HepG2 (cell line): ENCODE data around the gene MUC21. TPM values are rescaled to one million over a fixed set of nuclear protein-coding genes. Genes with fewer than 3 reads are reported as not detected.
"Not testable (repeated sequence)": the region's sequence is repeated elsewhere in the genome, so short reads cannot be mapped to it uniquely, and the experiment has no call there.

Source experiments
- ATAC-seq: fragments of 200-7000 bp; cut with Tn5 transposase; 3 replicates; pipeline ENCODE4 v1.9.1; 2020; ENCODE audit warnings: mild to moderate bottlenecking, moderate library complexity
- BruUV-seq: library from RNA; stranded (reverse); fragments of 400-500 nt; replicated peaks from 2 replicates; lab custom pipeline; 2021; lab: Mats Ljungman, UMichigan
- CTCF ChIA-PET: fragments of 300-600 bp; formaldehyde crosslinking; extraction: SDS; loops from one replicate; lab custom pipeline; 2021; ENCODE audit warnings: low total read pairs, inconsistent platforms, low intra/inter-chr PET ratio; lab: Yijun Ruan, JAX
- POLR2A ChIA-PET: fragments of 350-600 bp; sonication (Branson Sonifier 250); formaldehyde crosslinking; loops from one replicate; lab custom pipeline; 2020; ENCODE audit warnings: antibody characterized with exemption, inconsistent platforms; lab: Yijun Ruan, JAX
- DNase-seq: peaks from one replicate; pipeline ENCODE4 v3.0.0-alpha.2; 2015; ENCODE audit warnings: low spot score
- FAIRE-seq: peaks from 3 replicates; lab custom pipeline; 2011; peaks lifted over from hg19 to GRCh38; lab: Jason Lieb, UNC
- H2AFZ ChIP-seq: one replicate; pipeline ENCODE4 v1.6.1; 2011; ENCODE audit warnings: low read length, inconsistent platforms
- H3K27ac ChIP-seq: fragments of 300-600 bp; 3 replicates; pipeline ENCODE4 v1.8.0; 2011; ENCODE audit warnings: mixed run types, mild to moderate bottlenecking, mixed read lengths, low read length, inconsistent platforms; ENCODE audit not compliant: insufficient read depth; ENCODE audit errors: extremely low read length
- H3K27me3 ChIP-seq, 2 experiments: fragments of 200-600 bp in 1 of 2; 2 replicates in 1 of 2; 3 replicates in 1 of 2; pipeline versions ENCODE4 v1.6.0 to v1.8.0; 2011; ENCODE audit warnings: low read length in 2 of 2, mild to moderate bottlenecking in 2 of 2, moderate library complexity in 2 of 2, inconsistent platforms in 1 of 2; ENCODE audit not compliant: insufficient read depth in 2 of 2, control insufficient read depth in 1 of 2
- H3K36me3 ChIP-seq, 2 experiments: fragments of 200-600 bp in 1 of 2; replicated peaks in 1 of 2; 2 replicates in 1 of 2; 3 replicates in 1 of 2; pipeline versions ENCODE4 v1.5.1 to v1.8.0; 2011; ENCODE audit warnings: low read length in 2 of 2, inconsistent platforms in 1 of 2; ENCODE audit not compliant: insufficient read depth in 2 of 2, control insufficient read depth in 1 of 2
- H3K4me1 ChIP-seq: 2 replicates; pipeline ENCODE4 v1.5.1; 2012; ENCODE audit warnings: low read length, inconsistent platforms; ENCODE audit not compliant: insufficient read depth
- H3K4me2 ChIP-seq: 2 replicates; pipeline ENCODE4 v1.6.0; 2011; ENCODE audit warnings: low read depth, low read length, inconsistent platforms
- H3K4me3 ChIP-seq, 3 experiments: fragments of 200-600 bp in 1 of 3; sonication (generic), shearing (Covaris generic) in 1 of 3; replicated peaks in 1 of 3; 2 replicates each; pipeline ENCODE4 v1.5.1; 2011 to 2016; ENCODE audit warnings: low read length in 3 of 3, inconsistent platforms in 2 of 3, low read depth in 2 of 3, mild to moderate bottlenecking in 2 of 3, control low read depth in 1 of 3, mixed read lengths in 1 of 3; ENCODE audit not compliant: insufficient read depth in 1 of 3
- H3K79me2 ChIP-seq: one replicate; pipeline ENCODE4 v1.6.1; 2011; ENCODE audit warnings: low read length, inconsistent platforms; ENCODE audit not compliant: insufficient read depth
- H3K9ac ChIP-seq: 2 replicates; pipeline ENCODE4 v1.6.0; 2011; ENCODE audit warnings: mild to moderate bottlenecking, low read depth, low read length, inconsistent platforms; ENCODE audit not compliant: insufficient read depth
- H3K9me3 ChIP-seq: 2 replicates; pipeline ENCODE4 v1.5.1; 2012; ENCODE audit warnings: mild to moderate bottlenecking, low read length
- H4K20me1 ChIP-seq: 2 replicates; pipeline ENCODE4 v1.6.0; 2011; ENCODE audit warnings: inconsistent platforms, mild to moderate bottlenecking, low read length, moderate library complexity; ENCODE audit not compliant: insufficient read depth
- ZNF136 ChIP-seq: sonication (generic); formaldehyde crosslinking; IDR thresholded peaks from 2 replicates; pipeline ENCODE4 v1.8.1; 2022; ENCODE audit warnings: low read depth, mild to moderate bottlenecking, moderate library complexity, missing genetic modification reagents
- ZNF577 ChIP-seq: sonication (generic); formaldehyde crosslinking; IDR thresholded peaks from 2 replicates; pipeline ENCODE4 v1.4.0; 2020; ENCODE audit warnings: mild to moderate bottlenecking, low read depth, missing genetic modification reagents, borderline replicate concordance
- ZNF878 ChIP-seq: sonication (generic); formaldehyde crosslinking; IDR thresholded peaks from 2 replicates; pipeline ENCODE4 v1.8.1; 2023; ENCODE audit warnings: mild to moderate bottlenecking, missing genetic modification reagents, moderate library complexity
- WGBS: methylation state at CpG from one replicate; pipeline ENCODE4 v1.1.6; 2017; ENCODE audit warnings: low lambda C conversion rate; 5-methylcytosine and 5-hydroxymethylcytosine counted together
- in situ Hi-C: cut with HindIII; loops from 2 replicates; pipeline ENCODE4 v1.10.0; 2017; ENCODE audit warnings: low pct_unique_long_range_greater_than_20kb; ENCODE audit not compliant: extremely low pct_ligation_motif_present
- intact Hi-C: fragments of 100-400 bp; cut with micrococcal nuclease; formaldehyde crosslinking; loops from one replicate; pipeline ENCODE4 v1.10.0; 2022; ENCODE audit not compliant: unreplicated experiment
- polyA plus RNA-seq, 8 experiments: library from polyadenylated mRNA; depleted of rRNA in 3 of 8; stranded (reverse) in 7 of 8; unstranded in 1 of 8; fragments of >200 nt; fragmentation: Illumina TruSeq in 4 of 8; extraction: Trizol in 4 of 8; gene quantifications; 2 replicates each; pipeline versions ENCODE4 v1.2.1 to v1.2.3, GENCODE V29; 2011 to 2016; ENCODE audit warnings: low read depth in 4 of 8, missing spikeins in 1 of 8, mixed read lengths in 1 of 8; ENCODE audit not compliant: insufficient read depth in 1 of 8
- total RNA-seq, 5 experiments: library from RNA; depleted of rRNA; stranded (reverse); fragments of >200 nt; fragmentation: Illumina TruSeq; extraction: Trizol; gene quantifications; 2 replicates each; pipeline ENCODE4 v1.2.3, GENCODE V29; 2016; ENCODE audit warnings: low read depth in 1 of 5
- TF ChIP-seq, protein P1 (sequence below): sonication (generic); formaldehyde crosslinking; conservative IDR thresholded peaks from 2 replicates; pipeline ENCODE4 v1.4.0; 2020; ENCODE audit warnings: missing genetic modification reagents

The MUC21 gene
- total and polyA plus RNA-seq, 2 of the 13 experiments (the other 11 are each of a cell fraction or from before 2014, with no cell fraction given), result not detected

DNA sequence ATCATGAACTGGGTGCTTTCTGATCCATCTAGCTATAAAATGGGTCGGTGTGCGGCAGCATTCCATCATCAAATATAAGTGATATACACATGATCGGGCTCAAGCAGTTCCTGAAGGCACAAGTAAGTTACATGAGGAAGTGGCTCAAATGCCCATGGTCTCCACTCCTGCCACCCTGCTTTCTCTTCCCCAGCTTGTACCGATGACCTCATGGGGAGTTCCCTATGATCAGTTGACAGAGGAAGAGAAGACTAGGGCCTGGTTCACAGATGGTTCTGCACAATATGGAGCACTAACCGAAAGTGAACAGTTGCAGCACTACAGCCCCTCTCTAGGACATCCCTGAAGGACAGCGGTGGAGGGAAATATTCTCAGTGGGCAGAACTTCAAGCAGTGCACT, 14.3 kb upstream of the MUC21 start:
- WGBS, result 58% methylated on average over 6 of the region's 6 CpGs
- CTCF ChIA-PET, BruUV-seq, H3K27ac ChIP-seq, H3K9me3 ChIP-seq, H3K4me1 ChIP-seq, H4K20me1 ChIP-seq, H3K9ac ChIP-seq, POLR2A ChIA-PET, H3K4me3 ChIP-seq, intact Hi-C loops, H3K79me2 ChIP-seq, H3K27me3 ChIP-seq, in situ Hi-C loops, H2AFZ ChIP-seq, FAIRE-seq, DNase-seq, ATAC-seq, H3K36me3 ChIP-seq, H3K4me2 ChIP-seq: not testable (repeated sequence)

DNA sequence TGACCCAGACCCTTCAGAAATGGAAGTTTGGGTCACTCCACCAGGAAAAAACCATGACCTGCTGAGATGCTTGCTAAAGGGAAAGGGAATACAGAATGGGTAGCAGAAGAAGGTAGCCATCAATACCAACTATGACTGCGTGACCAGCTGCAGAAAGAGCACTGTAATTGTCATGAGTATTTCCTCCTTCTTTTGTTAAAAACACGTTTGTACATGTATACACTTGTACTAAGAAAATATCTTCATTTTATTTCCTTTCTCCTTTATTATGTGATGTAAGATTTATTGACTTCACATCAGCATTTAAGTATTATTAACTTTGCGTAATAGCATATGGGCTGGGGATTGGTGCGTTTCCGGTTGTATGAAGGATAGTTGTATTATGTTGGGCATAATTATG, 12.6 kb upstream of the MUC21 start:
- in situ Hi-C loops, result no loop called here
- intact Hi-C loops, result no loop called here
- H3K4me1 ChIP-seq, result no peaks in the 10 kb centered on the region

More for the DNA sequence above, 12.6 kb upstream of the MUC21 start:
- Histone ChIP-seq H3K9me3 (no peaks in the 10 kb centered on the region), H3K36me3 (no peaks in the 10 kb centered on the region), H3K9ac (no peak overlapping the region), H3K27ac (no peak overlapping the region), H2AFZ (no peak overlapping the region), H3K27me3 (peaks cover 0 to 10% of the 10 kb centered on the region in 2 experiments; a peak in 2 of 5 replicates), H3K79me2 (no peaks in the 10 kb centered on the region), H4K20me1 (no peaks in the 10 kb centered on the region), H3K4me2 (no peak overlapping the region), H3K4me3 (no peak overlapping the region)
- BruUV-seq, result no TSS peak
- no peak for FAIRE-seq
- POLR2A ChIA-PET, result no interaction called here
- no peak for DNase-seq
- TF ChIP-seq ZNF577 (CRISPR knock-in tag) (no peak), ZNF136 (no peak), ZNF878 (CRISPR knock-in tag) (no peak)
- TF ChIP-seq, protein P1, sequence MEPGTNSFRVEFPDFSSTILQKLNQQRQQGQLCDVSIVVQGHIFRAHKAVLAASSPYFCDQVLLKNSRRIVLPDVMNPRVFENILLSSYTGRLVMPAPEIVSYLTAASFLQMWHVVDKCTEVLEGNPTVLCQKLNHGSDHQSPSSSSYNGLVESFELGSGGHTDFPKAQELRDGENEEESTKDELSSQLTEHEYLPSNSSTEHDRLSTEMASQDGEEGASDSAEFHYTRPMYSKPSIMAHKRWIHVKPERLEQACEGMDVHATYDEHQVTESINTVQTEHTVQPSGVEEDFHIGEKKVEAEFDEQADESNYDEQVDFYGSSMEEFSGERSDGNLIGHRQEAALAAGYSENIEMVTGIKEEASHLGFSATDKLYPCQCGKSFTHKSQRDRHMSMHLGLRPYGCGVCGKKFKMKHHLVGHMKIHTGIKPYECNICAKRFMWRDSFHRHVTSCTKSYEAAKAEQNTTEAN, result no peak
- 66% methylated on average over 5 of the region's 5 CpGs for whole genome bisulfite sequencing
- ATAC-seq, result no peak
- CTCF ChIA-PET, result no interaction called here
